ENCODE results near the gene POU2AF3.

POU2AF3 gene

DNA sequence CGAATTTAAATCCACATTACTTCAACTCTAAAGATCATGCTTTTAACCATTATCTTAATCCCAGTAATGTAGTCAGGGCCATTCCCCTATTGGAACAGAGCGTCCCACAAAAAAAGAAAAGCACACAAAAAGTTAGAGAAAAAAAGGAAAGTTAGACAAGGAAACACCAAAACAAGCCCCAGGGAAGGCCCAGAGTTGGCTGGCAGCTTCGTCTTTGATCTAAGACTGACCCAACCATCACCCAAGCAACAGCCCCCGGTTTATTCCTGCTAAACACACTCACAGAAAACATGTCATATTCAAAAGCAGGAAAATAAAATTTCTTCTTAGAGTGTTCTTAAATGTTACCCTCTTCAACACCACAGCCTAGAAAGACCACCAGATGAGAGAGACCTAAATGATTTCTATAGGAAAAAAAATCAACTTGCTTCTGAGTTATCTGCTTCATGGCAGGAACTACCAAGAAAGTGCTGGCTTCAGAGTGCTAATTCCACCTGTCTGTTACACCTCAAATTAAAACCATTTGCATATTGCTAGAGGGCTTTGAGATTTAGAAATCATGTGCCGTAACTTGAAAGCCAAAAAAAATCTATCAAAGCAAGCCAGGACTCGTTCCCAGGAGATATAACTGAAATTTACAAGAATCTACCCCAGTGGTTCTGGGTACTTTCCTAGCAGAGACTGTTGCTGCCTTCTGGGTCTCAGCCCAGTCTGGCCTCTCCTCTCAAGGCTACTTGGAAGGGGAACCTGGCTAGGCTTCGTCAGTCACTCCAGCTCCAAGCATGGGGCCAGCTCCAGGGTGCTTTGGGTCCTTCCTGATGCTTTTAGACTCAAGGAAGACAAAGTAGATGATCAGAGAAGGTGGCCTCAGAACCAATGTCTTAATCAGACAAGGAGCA lies 31.2 kb downstream of the POU2AF3 start:
- no peak for DNase-seq

DNA sequence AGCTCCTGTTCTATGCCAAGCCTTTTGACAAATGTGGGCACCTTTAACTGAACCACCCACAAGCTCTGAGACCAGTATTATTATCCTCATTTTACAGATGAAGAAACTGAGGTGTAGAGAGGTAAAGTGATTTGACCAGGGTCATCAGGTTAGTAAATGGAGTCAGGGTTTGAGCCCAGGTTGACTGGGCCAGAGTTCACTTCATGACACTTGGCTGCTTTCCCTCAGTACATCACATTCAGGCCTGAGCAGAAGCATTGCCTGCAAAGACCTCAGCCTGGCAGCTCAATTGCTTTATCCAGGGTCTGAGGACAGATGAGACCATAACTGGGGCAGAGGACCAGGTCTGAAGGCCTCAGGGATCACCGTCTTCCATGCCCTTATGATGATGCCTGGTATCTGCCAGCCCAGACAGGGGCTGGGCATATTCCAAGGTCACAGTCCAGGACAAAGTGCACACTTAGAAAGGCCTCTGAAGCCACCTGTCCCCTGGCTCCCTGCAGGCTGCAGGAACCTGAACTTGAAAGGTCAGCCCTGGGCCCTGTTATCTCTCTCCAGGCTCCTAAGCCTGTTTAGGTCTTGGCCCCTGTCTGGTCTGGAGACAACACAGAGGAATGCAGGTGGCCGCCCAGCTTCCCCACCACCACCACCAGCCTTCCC lies 32.0 kb downstream of the POU2AF3 start:
- DNase-seq, result no peak

- DNase-seq, result no peak
These were observed 33.5 kb downstream of the POU2AF3 start for GRCh38 chr11:111331711-111332479.

DNA sequence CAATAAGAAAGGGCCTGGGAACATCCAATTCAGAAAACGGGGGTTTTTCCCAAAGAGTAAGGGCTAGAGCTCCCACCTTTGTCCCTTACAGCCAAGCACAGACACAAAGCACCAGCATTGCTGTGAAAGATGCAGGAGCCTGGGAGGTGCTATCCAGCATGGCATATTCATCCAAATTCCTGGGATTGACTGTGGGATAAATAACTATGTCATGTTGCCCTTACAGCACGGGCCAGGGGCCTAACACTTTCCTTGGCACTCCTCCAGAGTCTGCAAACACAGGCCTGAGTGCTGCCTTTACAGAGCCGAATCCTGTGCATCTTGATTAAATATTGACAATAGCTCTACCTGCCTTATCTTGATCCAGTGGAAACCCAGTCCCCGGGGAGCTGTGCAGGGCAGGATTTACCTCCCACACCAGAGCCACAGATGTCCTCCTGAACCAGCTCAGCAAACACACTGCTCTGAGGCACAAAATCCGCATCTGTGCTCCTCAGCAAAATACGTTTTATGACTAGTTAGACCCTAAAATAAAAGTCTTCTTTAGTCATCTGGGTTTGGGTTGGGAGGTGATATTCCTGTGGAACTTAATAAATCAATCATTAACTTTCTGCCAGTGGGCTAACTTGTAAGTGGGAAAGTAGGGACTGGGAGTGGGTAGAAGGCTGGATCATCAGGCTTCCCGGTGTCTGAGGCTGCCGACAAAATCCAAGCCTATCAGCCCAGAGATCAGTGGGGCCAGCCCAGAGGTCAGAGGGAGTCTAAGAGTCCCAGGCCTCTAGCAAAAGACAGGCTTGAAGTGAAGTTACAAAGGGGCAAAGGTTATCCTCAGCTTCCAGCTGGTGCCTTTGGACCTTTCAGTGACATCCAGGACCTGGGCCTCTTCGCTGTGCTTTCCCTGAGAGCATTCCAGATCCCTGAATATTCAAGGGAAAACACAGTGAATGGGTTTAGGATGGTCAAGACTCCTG lies 36.5 kb downstream of the POU2AF3 start:
- no peak for DNase-seq

- no peak for DNase-seq
These were observed 37.2 kb downstream of the POU2AF3 start for GRCh38 chr11:111335549-111335948.

- no peak for DNase-seq
These were observed 37.7 kb downstream of the POU2AF3 start for GRCh38 chr11:111336062-111336461.

GRCh38 chr11:111336582-111337256 lies 38.4 kb downstream of the POU2AF3 start:
- DNase-seq, result no peak

DNA sequence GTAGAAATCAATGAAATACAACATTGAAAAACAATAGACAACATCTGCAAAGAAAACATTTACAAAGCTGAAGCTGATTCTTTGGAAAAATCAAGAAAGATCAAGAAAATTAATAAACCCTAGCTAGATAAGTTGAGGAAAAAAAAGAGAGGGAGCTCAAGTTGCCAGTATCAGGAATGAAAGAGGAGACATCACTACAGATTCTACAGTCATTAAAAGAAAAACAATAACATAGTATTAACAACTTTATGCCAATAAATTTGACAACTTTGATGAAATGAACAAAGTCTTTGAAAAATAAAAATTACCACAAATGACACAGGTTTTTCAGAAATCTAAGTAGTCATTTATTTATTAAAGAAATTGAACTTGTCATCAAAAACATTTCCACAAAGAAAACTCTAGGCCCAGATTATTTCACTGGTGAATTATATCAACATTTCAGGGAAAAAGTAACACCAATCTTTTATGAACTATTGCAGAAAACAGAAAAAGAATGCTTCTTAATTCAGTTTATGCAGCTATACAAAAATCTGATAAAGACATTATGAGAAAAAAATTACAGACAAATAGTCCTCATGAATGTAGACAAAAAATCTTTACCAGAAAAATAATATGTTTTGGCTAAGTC lies 41.5 kb downstream of the POU2AF3 start:
- DNase-seq, result no peak

DNA sequence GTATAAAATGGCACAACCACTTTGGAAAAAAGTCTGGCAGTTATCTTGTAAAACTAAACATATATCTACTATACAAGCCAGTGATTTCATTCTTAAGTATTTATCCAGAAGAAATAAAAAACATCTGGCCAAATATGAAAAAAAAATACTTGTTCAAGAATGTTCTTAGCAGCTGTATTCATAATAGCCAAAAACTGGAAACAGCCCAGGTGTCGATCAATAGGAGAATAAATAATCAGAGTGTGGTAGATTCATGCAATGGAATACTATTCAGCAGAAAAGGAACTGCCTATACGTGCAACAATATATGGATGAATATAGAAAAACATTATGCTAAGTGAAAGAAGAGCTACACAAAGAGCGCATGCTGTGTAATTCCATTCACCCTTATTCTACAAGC lies 44.0 kb downstream of the POU2AF3 start:
- DNase-seq, result no peak

- DNase-seq, result no peak
These were observed 45.7 kb downstream of the POU2AF3 start for GRCh38 chr11:111344032-111344431.

DNA sequence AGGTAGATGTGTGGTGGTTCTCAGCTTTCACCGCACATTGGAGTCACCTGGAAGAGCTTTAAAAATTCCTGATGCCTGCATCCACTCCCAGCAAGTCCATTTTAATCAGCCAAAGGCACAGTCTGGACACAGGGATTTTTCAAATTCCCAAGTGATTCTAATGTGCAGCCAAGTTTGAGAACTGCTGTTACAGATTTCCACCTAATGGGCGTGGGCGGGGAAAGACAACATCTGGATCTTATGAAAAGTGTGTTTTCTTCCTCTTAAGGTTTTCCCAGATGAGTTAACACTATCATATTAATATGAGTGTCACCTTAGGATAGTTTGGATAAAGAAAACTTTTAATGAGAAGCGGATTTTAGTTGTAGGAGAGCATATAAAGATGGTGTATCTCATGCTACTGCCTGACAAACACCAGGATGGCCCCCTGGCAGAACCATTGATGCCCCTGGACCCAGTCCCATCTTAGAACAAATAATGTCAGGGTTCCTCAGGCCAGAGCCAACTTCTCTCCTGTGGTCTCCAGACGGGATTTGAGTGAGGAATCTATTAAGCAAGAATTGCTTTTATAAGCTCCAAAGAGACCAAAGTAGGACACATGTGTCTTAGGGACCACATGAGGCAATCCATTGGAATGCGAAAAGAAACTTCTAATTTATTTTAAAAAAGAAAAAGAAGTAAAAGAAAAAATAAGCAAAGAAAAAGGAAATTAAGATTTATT lies 48.8 kb downstream of the POU2AF3 start:
- DNase-seq, result no peak

- DNase-seq, result peak; percentile 6 to 42 (median 18)
These were observed 49.4 kb downstream of the POU2AF3 start for GRCh38 chr11:111347723-111348115.

DNA sequence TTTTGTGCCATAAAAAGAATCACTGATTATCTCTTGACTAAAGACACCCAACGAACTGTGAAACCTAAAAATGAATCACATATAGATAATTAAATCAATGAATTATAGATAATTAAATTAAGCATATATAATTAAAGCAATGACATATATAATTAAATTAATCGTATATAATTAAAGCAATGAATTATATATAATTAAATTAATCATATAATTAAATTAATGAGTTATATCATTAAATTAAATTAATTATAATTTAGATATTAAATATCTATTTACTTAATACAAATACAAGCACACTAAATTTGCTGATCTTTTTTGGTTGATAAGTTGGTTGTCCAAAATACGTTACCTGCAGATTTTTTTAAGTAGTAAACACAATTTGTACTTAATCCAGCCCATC lies 49.8 kb downstream of the POU2AF3 start:
- DNase-seq, result no peak

- DNase-seq, result no peak
These were observed 50.9 kb downstream of the POU2AF3 start for GRCh38 chr11:111349191-111349695.

- DNase-seq, result no peak
These were observed 52.5 kb downstream of the POU2AF3 start for GRCh38 chr11:111350811-111351210.

DNA sequence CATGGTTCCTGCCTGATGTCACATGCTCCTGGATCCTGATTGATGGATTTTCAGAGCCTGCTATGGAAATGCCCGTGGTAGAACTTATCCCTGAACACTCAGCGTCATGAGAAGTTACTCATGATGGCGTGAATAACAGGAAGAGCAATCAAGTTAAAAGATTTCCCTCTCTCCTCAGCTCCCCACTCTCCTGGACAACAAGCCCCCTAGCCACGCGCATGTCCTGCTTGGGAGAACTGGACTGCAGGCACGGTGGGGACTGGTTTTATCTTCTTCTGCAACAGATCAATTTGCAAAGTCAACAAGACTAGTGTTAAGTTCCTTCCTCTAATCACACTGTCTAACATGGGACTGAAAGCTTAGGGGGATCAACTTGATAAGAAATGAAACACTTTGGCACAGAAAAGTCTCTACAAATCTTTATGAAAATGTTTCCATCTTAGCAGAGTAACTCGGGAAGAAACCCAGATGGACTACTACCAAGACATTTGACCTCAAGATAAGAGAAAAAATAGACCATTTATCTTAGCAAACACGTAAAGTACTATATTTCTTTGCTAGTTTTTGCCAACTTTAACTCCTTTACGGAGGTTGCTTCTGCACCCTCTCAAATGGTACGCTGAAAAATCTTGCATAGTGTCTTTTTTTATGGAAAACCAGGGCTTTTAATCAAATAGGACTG lies 53.2 kb downstream of the POU2AF3 start:
- no peak for DNase-seq

DNA sequence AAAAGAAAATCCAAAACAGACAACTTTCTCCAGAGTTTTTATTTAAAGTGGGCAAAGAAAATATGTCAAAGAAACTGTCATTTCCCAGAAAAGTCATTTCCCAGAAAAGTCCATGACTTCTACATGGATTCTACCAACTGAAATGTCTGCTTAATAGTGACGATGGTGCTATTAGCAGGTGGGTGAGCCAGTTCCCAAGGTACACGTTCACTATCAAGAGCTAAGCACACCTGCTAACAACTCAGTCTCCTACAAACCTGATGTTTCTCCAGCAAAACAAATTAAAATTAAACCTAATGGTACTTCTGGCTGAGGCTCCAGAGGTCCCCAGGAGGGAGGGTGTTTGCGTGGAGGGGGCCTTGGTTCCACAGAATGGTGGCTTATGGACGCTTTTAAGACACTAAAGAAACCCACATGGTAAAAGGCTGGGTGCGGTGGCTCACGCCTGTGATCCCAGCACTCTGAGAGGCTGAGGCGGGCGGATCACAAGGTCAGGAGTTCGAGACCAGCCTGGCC lies 53.9 kb downstream of the POU2AF3 start:
- DNase-seq, result no peak

DNA sequence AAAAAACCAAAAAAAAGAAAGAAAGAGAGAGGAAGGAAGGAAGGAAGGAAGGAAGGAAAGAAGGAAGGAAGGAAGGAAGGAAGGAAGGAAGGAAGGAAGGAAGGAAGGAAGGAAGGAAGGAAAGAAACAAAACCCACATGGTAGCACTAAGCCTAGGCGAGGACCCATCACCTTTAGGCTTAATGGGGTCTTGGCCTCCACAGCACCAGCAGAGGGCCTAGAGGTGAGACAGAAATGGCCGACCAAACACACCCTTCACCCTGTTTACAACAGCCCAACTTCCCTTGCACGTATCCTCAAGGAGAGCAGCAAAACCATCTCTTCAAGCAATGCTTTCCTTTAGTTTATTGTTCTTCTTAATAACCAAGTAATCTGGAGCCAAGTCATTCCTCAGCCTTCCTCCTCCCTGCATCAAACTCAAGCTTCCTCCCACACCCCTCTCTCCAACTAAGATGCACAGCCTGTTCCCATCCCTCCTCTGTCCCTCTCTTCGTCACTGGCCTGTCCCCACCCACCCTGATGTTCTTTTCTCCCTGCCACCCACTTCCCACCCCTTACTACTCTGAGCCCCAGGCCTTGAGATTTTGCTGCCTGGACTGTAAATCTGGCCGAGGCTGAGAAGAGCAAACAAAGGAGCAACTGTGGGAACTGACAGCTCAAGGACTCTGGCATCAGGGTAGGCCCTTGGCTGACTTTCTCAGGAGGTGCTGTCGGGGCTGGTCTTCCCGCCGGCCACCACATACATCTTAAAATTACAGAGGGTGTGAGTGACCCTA lies 54.8 kb downstream of the POU2AF3 start:
- no peak for DNase-seq
